Fibroblast of lung (primary cell): ENCODE data around the gene CD7. TPM values are rescaled to one million over a fixed set of nuclear protein-coding genes. Genes with fewer than 3 reads are reported as not detected.

Source experiments
- DNase-seq, 2 donors: peaks; one replicate each; pipeline versions ENCODE4 v3.0.0 to v3.0.0-alpha.2; 2010; ENCODE audit warnings: low read depth in 2 of 2
- H2AFZ ChIP-seq: 2 replicates; pipeline ENCODE4 v1.5.1; 2012; ENCODE audit warnings: low read length, control low read depth, inconsistent platforms
- H3K27ac ChIP-seq: 2 replicates; pipeline ENCODE4 v1.5.1; 2011; ENCODE audit warnings: low read length, control low read depth; ENCODE audit not compliant: insufficient read depth
- H3K27me3 ChIP-seq: 2 replicates; pipeline ENCODE4 v1.5.1; 2011; ENCODE audit warnings: mild to moderate bottlenecking, low read length; ENCODE audit not compliant: control insufficient read depth, insufficient read depth
- H3K36me3 ChIP-seq: 2 replicates; pipeline ENCODE4 v1.5.1; 2011; ENCODE audit warnings: low read length; ENCODE audit not compliant: control insufficient read depth, insufficient read depth
- H3K4me1 ChIP-seq: 2 replicates; pipeline ENCODE4 v1.5.1; 2011; ENCODE audit warnings: low read length; ENCODE audit not compliant: control insufficient read depth, insufficient read depth; ENCODE audit errors: extremely low read depth
- H3K4me2 ChIP-seq: 2 replicates; pipeline ENCODE4 v1.5.1; 2011; ENCODE audit warnings: low read length, control low read depth; ENCODE audit not compliant: insufficient read depth; ENCODE audit errors: extremely low read depth
- H3K4me3 ChIP-seq, 4 experiments: fragments of 200-600 bp in 1 of 4; sonication (generic) in 1 of 4; replicated peaks in 1 of 4; 2 replicates each; pipeline ENCODE4 v1.5.1; 2011 to 2016; ENCODE audit warnings: low read length in 4 of 4, low read depth in 3 of 4, mild to moderate bottlenecking in 3 of 4, control low read depth in 2 of 4, inconsistent platforms in 1 of 4, mixed read lengths in 1 of 4; ENCODE audit not compliant: insufficient read depth in 1 of 4; ENCODE audit errors: control extremely low read depth in 1 of 4
- H3K79me2 ChIP-seq: 2 replicates; pipeline ENCODE4 v1.5.1; 2012; ENCODE audit warnings: mild to moderate bottlenecking, low read length, inconsistent platforms; ENCODE audit not compliant: control insufficient read depth, insufficient read depth
- H3K9ac ChIP-seq: 2 replicates; pipeline ENCODE4 v1.5.1; 2011; ENCODE audit warnings: mild to moderate bottlenecking, low read length, control low read depth; ENCODE audit not compliant: insufficient read depth
- H3K9me3 ChIP-seq: 2 replicates; pipeline ENCODE4 v1.5.1; 2012; ENCODE audit warnings: low read depth, low read length; ENCODE audit not compliant: control insufficient read depth, insufficient read depth
- H4K20me1 ChIP-seq: 2 replicates; pipeline ENCODE4 v1.5.1; 2011; ENCODE audit warnings: low read length; ENCODE audit not compliant: control insufficient read depth, insufficient read depth; ENCODE audit errors: extremely low read depth
- EZH2 ChIP-seq: IDR thresholded peaks from 2 replicates; pipeline ENCODE4 v1.5.1; 2012; ENCODE audit warnings: low read length, control low read depth, mild to moderate bottlenecking; ENCODE audit errors: missing control alignments
- polyA plus RNA-seq, 2 donors: library from polyadenylated mRNA; depleted of rRNA in 1 of 2; stranded (reverse) in 1 of 2; unstranded in 1 of 2; fragments of >200 nt; gene quantifications; 2 replicates each; pipeline ENCODE4 v1.2.1, GENCODE V29; 2011 to 2012; ENCODE audit warnings: missing spikeins in 1 of 2
- total RNA-seq: library from RNA; depleted of rRNA; stranded (reverse); fragments of >200 nt; gene quantifications from 2 replicates; pipeline ENCODE4 v1.2.1, GENCODE V29; 2014
- TF ChIP-seq, protein P1 (sequence below), 2 donors: IDR thresholded peaks in 1 of 2; conservative IDR thresholded peaks in 1 of 2; 1 replicate in 1 of 2; 2 replicates in 1 of 2; pipeline ENCODE4 v1.5.1; 2011 to 2012; ENCODE audit warnings: low read length in 2 of 2, control low read depth in 1 of 2, inconsistent platforms in 1 of 2, low read depth in 1 of 2, mild to moderate bottlenecking in 1 of 2

The CD7 gene
- total and polyA plus RNA-seq, 2 donors (not counting 1 experiment from before 2014, with no cell fraction given), result 0.17 TPM; not detected in 1

GRCh38 chr17:82346342-82347300, 29.2 kb upstream of the CD7 start:
- Histone ChIP-seq H3K4me1 (no peaks in the 10 kb centered on the region), H3K79me2 (no peaks in the 10 kb centered on the region), H4K20me1 (no peaks in the 10 kb centered on the region), H3K4me3 (no peak overlapping the region), H3K27me3 (peaks cover 6% of the 10 kb centered on the region), H3K9ac (no peak overlapping the region), H3K9me3 (no peaks in the 10 kb centered on the region), H3K36me3 (no peaks in the 10 kb centered on the region), H3K4me2 (no peak overlapping the region), H3K27ac (no peak overlapping the region), H2AFZ (no peak overlapping the region)
- no peak for DNase-seq
- TF ChIP-seq EZH2, result no peak
- TF ChIP-seq, protein P1, sequence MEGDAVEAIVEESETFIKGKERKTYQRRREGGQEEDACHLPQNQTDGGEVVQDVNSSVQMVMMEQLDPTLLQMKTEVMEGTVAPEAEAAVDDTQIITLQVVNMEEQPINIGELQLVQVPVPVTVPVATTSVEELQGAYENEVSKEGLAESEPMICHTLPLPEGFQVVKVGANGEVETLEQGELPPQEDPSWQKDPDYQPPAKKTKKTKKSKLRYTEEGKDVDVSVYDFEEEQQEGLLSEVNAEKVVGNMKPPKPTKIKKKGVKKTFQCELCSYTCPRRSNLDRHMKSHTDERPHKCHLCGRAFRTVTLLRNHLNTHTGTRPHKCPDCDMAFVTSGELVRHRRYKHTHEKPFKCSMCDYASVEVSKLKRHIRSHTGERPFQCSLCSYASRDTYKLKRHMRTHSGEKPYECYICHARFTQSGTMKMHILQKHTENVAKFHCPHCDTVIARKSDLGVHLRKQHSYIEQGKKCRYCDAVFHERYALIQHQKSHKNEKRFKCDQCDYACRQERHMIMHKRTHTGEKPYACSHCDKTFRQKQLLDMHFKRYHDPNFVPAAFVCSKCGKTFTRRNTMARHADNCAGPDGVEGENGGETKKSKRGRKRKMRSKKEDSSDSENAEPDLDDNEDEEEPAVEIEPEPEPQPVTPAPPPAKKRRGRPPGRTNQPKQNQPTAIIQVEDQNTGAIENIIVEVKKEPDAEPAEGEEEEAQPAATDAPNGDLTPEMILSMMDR (conservative IDR thresholded peaks at IDR 0.05 in 1 of 2, IDR thresholded peaks at IDR 0.05 in 1 of 2; ENCODE audit: low read depth in 1 of 2, low read length in 2 of 2), result no peak

- no peak for TF ChIP-seq EZH2
- TF ChIP-seq, protein P1 (conservative IDR thresholded peaks at IDR 0.05 in 1 of 2, IDR thresholded peaks at IDR 0.05 in 1 of 2; ENCODE audit: low read depth in 1 of 2, low read length in 2 of 2), result no peak
Observed at GRCh38 chr17:82345151-82345976, 28.0 kb upstream of the CD7 start.

More at GRCh38 chr17:82345151-82345976, 28.0 kb upstream of the CD7 start:
- Histone ChIP-seq H3K27ac (no peak overlapping the region), H3K36me3 (no peaks in the 10 kb centered on the region), H3K79me2 (no peaks in the 10 kb centered on the region), H3K9ac (no peak overlapping the region), H3K4me3 (no peak overlapping the region), H3K9me3 (no peaks in the 10 kb centered on the region), H2AFZ (no peak overlapping the region), H3K4me2 (no peak overlapping the region), H4K20me1 (no peaks in the 10 kb centered on the region), H3K4me1 (no peaks in the 10 kb centered on the region), H3K27me3 (peaks cover 6% of the 10 kb centered on the region)
- DNase-seq, result no peak
